Stimulated activated CD4-positive, alpha-beta T cell treated with anti-CD3 and anti-CD28 coated beads, TNF-alpha, amount 100 ng/mL, for 4 hours (primary cell): ENCODE data around the gene SIN3A.
"Not testable (repeated sequence)": the region's sequence is repeated elsewhere in the genome, so short reads cannot be mapped to it uniquely, and the experiment has no call there.

Source experiments
- DNase-seq, 3 experiments: peaks; one replicate each; pipeline ENCODE4 v3.0.0-alpha.2; 2020; ENCODE audit warnings: low read depth in 3 of 3

Gene SIN3A

GRCh38 chr15:75451674-75452363, at the start of gene SIN3A:
Gene SIN3A, minus strand, starts transcription at chr15:75451690. Its CDS starts 21,315 bp downstream, at chr15:75430375.
- peak; percentile 99 to 100 (median 99) for DNase-seq

GRCh38 chr15:75493732-75494131, 42.2 kb upstream of the SIN3A start:
- DNase-seq: no peak

- no peak for DNase-seq
Observed at GRCh38 chr15:75483961-75484360, 32.5 kb upstream of the SIN3A start.

- DNase-seq: not testable (repeated sequence)
Observed at GRCh38 chr15:75483556-75483955, 32.1 kb upstream of the SIN3A start.

- no peak for DNase-seq
Observed at GRCh38 chr15:75483106-75483505, 31.6 kb upstream of the SIN3A start.

GRCh38 chr15:75480463-75480862, 29.0 kb upstream of the SIN3A start:
- not testable (repeated sequence) for DNase-seq

GRCh38 chr15:75479670-75480069, 28.2 kb upstream of the SIN3A start:
- DNase-seq: no peak

GRCh38 chr15:75477094-75477493, 25.6 kb upstream of the SIN3A start:
- DNase-seq: not testable (repeated sequence)

- no peak for DNase-seq
Observed at GRCh38 chr15:75468913-75469598, 17.6 kb upstream of the SIN3A start.

GRCh38 chr15:75460646-75461045, 9.2 kb upstream of the SIN3A start:
- DNase-seq: no peak

GRCh38 chr15:75459581-75459980, 8.1 kb upstream of the SIN3A start:
- no peak for DNase-seq

- no peak for DNase-seq
Observed at GRCh38 chr15:75456710-75457109, 5.2 kb upstream of the SIN3A start.

- peak in 2 of 3 experiments; percentile 23 to 26 for DNase-seq
Observed at GRCh38 chr15:75455982-75456531, 4.6 kb upstream of the SIN3A start.

GRCh38 chr15:75455424-75455981, 4.0 kb upstream of the SIN3A start:
- DNase-seq: peak; percentile 79 to 82 (median 81)

GRCh38 chr15:75454471-75455378, 3.2 kb upstream of the SIN3A start:
- peak; percentile 66 to 72 (median 72) for DNase-seq

- peak; percentile 87 to 93 (median 93) for DNase-seq
Observed at GRCh38 chr15:75453703-75454470, 2.4 kb upstream of the SIN3A start.

GRCh38 chr15:75452865-75453702, 1.6 kb upstream of the SIN3A start:
- DNase-seq: peak; percentile 53 to 63 (median 62)

GRCh38 chr15:75452364-75452864, 924 bp upstream of the SIN3A start:
- DNase-seq: peak; percentile 50 to 67 (median 57)

- no peak for DNase-seq
Observed at GRCh38 chr15:75451202-75451673, 252 bp downstream of the SIN3A start.
